Subcutaneous adipose tissue (tissue), 4 donors: ENCODE results near the gene GNRHR. TPM values are rescaled to one million over a fixed set of nuclear protein-coding genes. Genes with fewer than 3 reads are reported as not detected.

Experiments used
- CTCF ChIP-seq: fragments of 450-650 bp; IDR thresholded peaks from one replicate; pipeline ENCODE4 v1.5.1; 2016; ENCODE audit warnings: low read depth, mild to moderate bottlenecking, control low read depth, antibody characterized with exemption, moderate library complexity
- total RNA-seq, 4 donors: library from RNA; depleted of rRNA; stranded (reverse); fragments of >200 nt; gene quantifications; one replicate each; pipeline ENCODE4 v1.1.0, GENCODE V29; 2016

GNRHR gene
- total RNA-seq, result not detected

GRCh38 chr4:67754288-67754687 is at the start of gene GNRHR:
GNRHR (minus strand) TSS chr4:67754388; CDS start chr4:67754335, 53 bp downstream.
- TF ChIP-seq CTCF, result no peak

GRCh38 chr4:67796810-67797209 is 42.6 kb upstream of the GNRHR start:
- no peak for TF ChIP-seq CTCF

- no peak for TF ChIP-seq CTCF
Observed at GRCh38 chr4:67790721-67791120, 36.5 kb upstream of the GNRHR start.

- no peak for TF ChIP-seq CTCF
Observed at GRCh38 chr4:67787311-67787710, 33.1 kb upstream of the GNRHR start.

GRCh38 chr4:67785528-67785927 is 31.3 kb upstream of the GNRHR start:
- no peak for TF ChIP-seq CTCF

- TF ChIP-seq CTCF, result no peak
Observed at GRCh38 chr4:67779631-67780030, 25.4 kb upstream of the GNRHR start.

GRCh38 chr4:67776746-67777145 is 22.6 kb upstream of the GNRHR start:
- TF ChIP-seq CTCF, result no peak
